A673 (cell line): ENCODE measurements around the gene ARHGAP6.

Experiments used
- CTCF ChIP-seq: fragments of 300-800, 200-600 bp; sonication (generic); conservative IDR thresholded peaks from 2 replicates; pipeline ENCODE4 v1.5.1; 2017; ENCODE audit warnings: low read depth, mild to moderate bottlenecking, antibody characterized with exemption, low read length, moderate library complexity, mixed read lengths
- EZH2 ChIP-seq: fragments of 200-600 bp; sonication (generic); IDR thresholded peaks from 2 replicates; pipeline ENCODE4 v1.6.1; 2017; ENCODE audit warnings: borderline replicate concordance, low read depth, mild to moderate bottlenecking, mixed read lengths, antibody characterized with exemption, low read length; ENCODE audit not compliant: poor library complexity, severe bottlenecking

GRCh38 chrX:11579636-11580600, 85.8 kb downstream of the ARHGAP6 start:
- TF ChIP-seq CTCF (no peak), EZH2 (no peak)
